K562 (cell line): ENCODE data around the gene TNPO2. TPM values are rescaled to one million over a fixed set of nuclear protein-coding genes. Genes with fewer than 3 reads are reported as not detected.

Experiments used
- ADNP ChIP-seq: fragments of 200-800 bp; sonication (Bioruptor generic); IDR thresholded peaks from 2 replicates; pipeline ENCODE4 v1.6.1; 2016; ENCODE audit warnings: missing genetic modification characterization, missing compliant biosample characterization
- ARID2 ChIP-seq: fragments of 450-650 bp; IDR thresholded peaks from 2 replicates; pipeline ENCODE4 v1.6.1; 2017; ENCODE audit warnings: antibody characterized with exemption, mild to moderate bottlenecking
- CBX3 ChIP-seq, 2 experiments: IDR thresholded peaks; 1 replicate in 1 of 2; 2 replicates in 1 of 2; pipeline ENCODE4 v1.6.1; 2012; ENCODE audit warnings: inconsistent platforms in 2 of 2, low read length in 2 of 2, borderline replicate concordance in 1 of 2, control low read depth in 1 of 2
- ELF2 ChIP-seq: fragments of 250-450 bp; sonication (Bioruptor Pico); IDR thresholded peaks from 2 replicates; pipeline ENCODE4 v1.5.0; 2021; ENCODE audit warnings: mild to moderate bottlenecking
- GABPB1 ChIP-seq: sonication (generic); formaldehyde crosslinking; IDR thresholded peaks from 2 replicates; pipeline ENCODE4 v1.8.0; 2022; ENCODE audit warnings: mild to moderate bottlenecking, missing genetic modification reagents
- HDAC6 ChIP-seq: IDR thresholded peaks from 2 replicates; pipeline ENCODE4 v1.6.1; 2012; ENCODE audit warnings: low read depth, mild to moderate bottlenecking, control low read depth, inconsistent platforms, low read length, moderate library complexity
- JUNB ChIP-seq: fragments of 450-650 bp; formaldehyde crosslinking; conservative IDR thresholded peaks from 2 replicates; pipeline ENCODE4 v1.4.0; 2020; ENCODE audit warnings: mild to moderate bottlenecking
- LEF1 ChIP-seq: fragments of 450-650 bp; IDR thresholded peaks from 2 replicates; pipeline ENCODE4 v1.6.1; 2016; ENCODE audit warnings: mild to moderate bottlenecking
- MAX ChIP-seq: sonication (generic); formaldehyde crosslinking; IDR thresholded peaks from 2 replicates; pipeline ENCODE4 v1.9.0; 2022; ENCODE audit warnings: mild to moderate bottlenecking, missing genetic modification reagents
- MTA3 ChIP-seq: fragments of 450-650 bp; formaldehyde crosslinking; IDR thresholded peaks from 2 replicates; pipeline ENCODE4 v1.6.1; 2017; ENCODE audit warnings: mild to moderate bottlenecking, borderline replicate concordance
- SPI1 ChIP-seq: IDR thresholded peaks from 2 replicates; pipeline ENCODE4 v1.6.1; 2011; ENCODE audit warnings: low read depth, low read length, control low read depth, borderline replicate concordance
- SRF ChIP-seq, 2 experiments: fragments of 250-450, 450-650 bp in 1 of 2; sonication (Bioruptor Pico) in 1 of 2; sonication (generic) in 1 of 2; formaldehyde crosslinking; IDR thresholded peaks; 2 replicates each; pipeline versions ENCODE4 v1.5.0 to v1.5.1; 2020 to 2022; ENCODE audit warnings: mild to moderate bottlenecking in 1 of 2, missing genetic modification reagents in 1 of 2
- TOE1 ChIP-seq, 2 experiments: fragments of 450-650 bp in 1 of 2; sonication (generic) in 1 of 2; formaldehyde crosslinking in 1 of 2; IDR thresholded peaks; 2 replicates each; pipeline versions ENCODE4 v1.7.1 to v1.8.0; 2016 to 2022; ENCODE audit warnings: borderline replicate concordance in 2 of 2, mild to moderate bottlenecking in 2 of 2, antibody characterized with exemption in 1 of 2, inconsistent platforms in 1 of 2, low read depth in 1 of 2, missing genetic modification reagents in 1 of 2, moderate library complexity in 1 of 2
- USF1 ChIP-seq: sonication (generic); formaldehyde crosslinking; IDR thresholded peaks from 2 replicates; pipeline ENCODE4 v1.9.0; 2022; ENCODE audit warnings: mild to moderate bottlenecking, missing genetic modification reagents
- ZBTB5 ChIP-seq: fragments of 450-650 bp; IDR thresholded peaks from 2 replicates; pipeline ENCODE4 v1.6.1; 2017; ENCODE audit warnings: antibody characterized with exemption
- ZNF24 ChIP-seq: fragments of 450-650 bp; IDR thresholded peaks from 2 replicates; pipeline ENCODE4 v1.6.1; 2016
- ZNF408 ChIP-seq: fragments of 250-450 bp; sonication (Bioruptor Pico); IDR thresholded peaks from 2 replicates; pipeline ENCODE4 v1.4.0; 2020; ENCODE audit warnings: low read depth, mild to moderate bottlenecking, moderate library complexity
- ZNF583 ChIP-seq: fragments of 250-450 bp; sonication (Bioruptor Pico); IDR thresholded peaks from 2 replicates; pipeline ENCODE4 v1.4.0; 2020
- ZNF609 ChIP-seq: sonication (generic); formaldehyde crosslinking; IDR thresholded peaks from 2 replicates; pipeline ENCODE4 v1.8.1; 2023; ENCODE audit warnings: missing genetic modification reagents, mild to moderate bottlenecking, borderline replicate concordance
- ZNF785 ChIP-seq: fragments of 250-450 bp; sonication (Bioruptor Pico); IDR thresholded peaks from 2 replicates; pipeline ENCODE4 v1.4.0; 2020; ENCODE audit warnings: mild to moderate bottlenecking
- ZSCAN29 ChIP-seq: fragments of 450-650 bp; IDR thresholded peaks from 2 replicates; pipeline ENCODE4 v1.6.1; 2017
- polyA plus RNA-seq, 8 experiments: library from polyadenylated mRNA; depleted of rRNA in 4 of 8; stranded (reverse) in 5 of 8; unstranded in 3 of 8; fragments of >200 nt; fragmentation: Nextera tagmentation in 2 of 8; fragmentation: Illumina TruSeq in 1 of 8; extraction: Ambion mirVana in 2 of 8; extraction: Trizol in 1 of 8; gene quantifications; 2 replicates each; pipeline versions ENCODE4 v1.2.1 to v1.2.3, GENCODE V29; 2011 to 2014; ENCODE audit warnings: inconsistent platforms in 1 of 8, missing spikeins in 1 of 8
- total RNA-seq, 7 experiments: library from RNA; depleted of rRNA in 6 of 7; stranded (reverse); fragments of >200 nt in 6 of 7; fragmentation: Illumina TruSeq in 2 of 7; extraction: Trizol in 2 of 7; gene quantifications; 2 replicates each; pipeline versions ENCODE4 v1.2.1 to v1.2.3, GENCODE V29; 2011 to 2021; ENCODE audit warnings: low replicate concordance in 1 of 7

Gene TNPO2
- total and polyA plus RNA-seq, 9 of the 15 experiments (the other 6 are each of a cell fraction or from before 2014, with no cell fraction given), result 6.0 to 126 (median 53.8) TPM

GRCh38 chr19:12757544-12758274 is 34.0 kb upstream of the TNPO2 start (continued):
- TF ChIP-seq ZBTB5 (no peak), GABPB1 (CRISPR knock-in tag) (peak; percentile 42; the same call in 1 of the 2 replicates), USF1 (CRISPR knock-in tag) (no peak), MTA3 (peak; percentile 75; the same call in 1 of the 2 replicates), JUNB (CRISPR knock-in tag) (no peak), SRF (CRISPR knock-in tag; IDR thresholded peaks at IDR 0.05) (0 out of 4 replicates have a peak, but pooled peaks of 1 of the 2 experiments have one; percentile 49), LEF1 (no peak), ZNF408 (CRISPR knock-in tag) (no peak), ADNP (no peak), MAX (CRISPR knock-in tag) (0 out of 2 replicates have a peak, but pooled peaks have one; percentile 57), ZNF609 (CRISPR knock-in tag) (no peak), SPI1 (no peak), CBX3 (IDR thresholded peaks at IDR 0.05; ENCODE audit: borderline replicate concordance in 1 of 2, low read length in 2 of 2) (no peak), ZNF583 (CRISPR knock-in tag) (no peak), TOE1 (IDR thresholded peaks at IDR 0.05; ENCODE audit: borderline replicate concordance) (no peak), TOE1 (CRISPR knock-in tag; IDR thresholded peaks at IDR 0.05; ENCODE audit: borderline replicate concordance, low read depth) (no peak), ZNF785 (CRISPR knock-in tag) (no peak), ZNF24 (no peak), ARID2 (no peak), ZSCAN29 (no peak), HDAC6 (no peak), ELF2 (CRISPR knock-in tag) (no peak)
